ENCODE data around the gene VEGFA. TPM values are rescaled to one million over a fixed set of nuclear protein-coding genes. Genes with fewer than 3 reads are reported as not detected.

Gene VEGFA
- total RNA-seq, 1 donor from 2014 or later, result 242 TPM

- ATAC-seq, result no peak
- intact Hi-C loops (cut with DNase I), result no loop called here
Measured at GRCh38 chr6:43750622-43751021, 19.4 kb upstream of the VEGFA start.

GRCh38 chr6:43753570-43754183, 16.3 kb upstream of the VEGFA start:
- intact Hi-C loops (cut with DNase I), result no loop called here
- DNase-seq (ENCODE audit: missing footprints) (no peak), ATAC-seq (no peak)

More at GRCh38 chr6:43750622-43751021, 19.4 kb upstream of the VEGFA start:
- no peak for DNase-seq (ENCODE audit: missing footprints)

- ATAC-seq, result no peak
- intact Hi-C loops (cut with DNase I), result no loop called here
- no peak for DNase-seq (ENCODE audit: missing footprints)
Measured at GRCh38 chr6:43757966-43758616, 11.9 kb upstream of the VEGFA start.

GRCh38 chr6:43758617-43759050, 11.4 kb upstream of the VEGFA start:
- DNase-seq (ENCODE audit: missing footprints) (no peak), ATAC-seq (peak; percentile 40)
- intact Hi-C loops (cut with DNase I), result no loop called here

DNA sequence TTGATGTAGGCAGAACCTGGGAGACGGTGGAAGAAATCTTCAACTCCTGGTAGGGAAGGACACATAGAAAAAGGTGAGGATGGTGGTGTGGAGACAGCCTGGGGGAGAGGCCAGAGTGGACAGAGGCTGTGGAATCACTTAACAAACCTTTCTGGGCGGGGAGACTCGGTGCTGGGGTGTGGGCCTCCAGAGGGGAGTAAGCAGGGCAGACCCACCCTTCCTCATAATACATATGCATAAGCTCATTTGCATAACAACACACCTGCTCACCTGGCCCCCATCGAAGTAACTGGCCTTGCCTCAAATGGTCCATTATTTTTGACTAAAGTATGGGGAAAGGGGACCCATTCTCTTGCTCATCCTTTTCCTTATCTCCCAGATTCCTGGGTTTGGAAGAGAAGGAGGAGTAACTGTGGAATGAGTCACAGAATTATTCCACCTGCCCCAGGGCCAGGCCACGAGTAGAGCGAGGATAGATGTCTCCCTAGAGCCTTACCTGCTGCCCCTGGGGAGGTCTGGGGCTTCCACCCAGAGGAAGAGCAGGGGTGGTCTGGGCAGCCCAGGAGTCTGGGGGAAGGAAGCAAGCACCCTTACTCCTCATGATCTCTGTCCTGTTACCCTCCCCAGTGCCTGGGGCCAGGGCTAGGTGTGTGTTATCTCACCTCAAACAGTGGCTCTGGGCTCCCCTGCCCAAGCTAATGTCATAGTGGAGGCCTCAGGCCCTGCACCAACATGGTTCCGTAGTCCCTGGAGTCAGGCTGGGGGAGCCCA, 10.7 kb upstream of the VEGFA start:
- DNase-seq (ENCODE audit: missing footprints), result no peak
- no peak for ATAC-seq
- intact Hi-C loops (cut with DNase I), result no loop called here

- DNase-seq (ENCODE audit: missing footprints), result no peak
- intact Hi-C loops (cut with DNase I), result no loop called here
- no peak for ATAC-seq
Measured at GRCh38 chr6:43759907-43760206, 10.2 kb upstream of the VEGFA start.

GRCh38 chr6:43760210-43761168, 9.5 kb upstream of the VEGFA start:
- no peak for DNase-seq (ENCODE audit: missing footprints)
- no peak for ATAC-seq
- intact Hi-C loops (cut with DNase I), result no loop called here

GRCh38 chr6:43761666-43762409, 8.2 kb upstream of the VEGFA start:
- no peak for ATAC-seq
- intact Hi-C loops (cut with DNase I), result no loop called here
- no peak for DNase-seq (ENCODE audit: missing footprints)

GRCh38 chr6:43762410-43762768, 7.6 kb upstream of the VEGFA start:
- ATAC-seq (no peak), DNase-seq (ENCODE audit: missing footprints) (no peak)
- intact Hi-C loops (cut with DNase I), result no loop called here

DNA sequence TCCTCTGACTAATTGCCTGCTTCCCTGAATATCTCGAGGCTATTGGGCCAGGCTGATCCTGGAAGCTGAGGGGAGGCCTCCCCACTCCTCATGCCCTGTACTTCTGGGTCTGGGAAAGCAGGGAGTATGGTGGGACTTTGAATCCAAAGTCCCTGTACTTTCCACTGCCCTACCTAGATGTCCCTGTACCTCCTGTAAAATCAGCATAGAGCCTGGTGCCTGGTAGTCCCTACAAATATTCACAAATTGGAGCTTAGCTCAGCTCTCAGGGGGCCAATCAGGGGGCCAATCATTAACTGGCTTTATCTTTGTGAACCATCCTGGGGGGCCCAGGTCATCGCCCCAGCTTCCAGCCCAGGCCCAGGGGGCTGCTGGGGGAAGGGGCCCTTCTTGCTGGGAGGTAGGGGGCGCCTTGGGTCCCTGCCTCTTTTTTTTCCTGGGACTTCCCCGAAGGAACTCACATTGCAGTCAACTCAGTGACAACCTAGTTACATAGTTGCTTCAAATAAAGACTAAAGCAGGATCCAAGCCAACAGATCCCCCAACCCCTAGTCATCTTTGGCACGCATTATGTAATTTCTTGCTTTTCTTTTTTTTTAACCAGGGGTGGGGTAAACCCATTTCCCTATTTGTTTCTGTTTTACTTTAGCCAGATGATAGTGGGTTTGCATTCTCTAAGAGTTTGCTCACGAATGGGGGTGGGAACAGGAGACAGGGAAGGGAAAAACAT, 6.9 kb upstream of the VEGFA start:
- DNase-seq (ENCODE audit: missing footprints) (no peak), ATAC-seq (no peak)
- intact Hi-C loops (cut with DNase I), result no loop called here

GRCh38 chr6:43763812-43764522, 6.0 kb upstream of the VEGFA start:
- intact Hi-C loops (cut with DNase I), result no loop called here
- no peak for ATAC-seq
- no peak for DNase-seq (ENCODE audit: missing footprints)

- no peak for DNase-seq (ENCODE audit: missing footprints)
- intact Hi-C loops (cut with DNase I), result loop anchor here (5.0 kb wide), 1 partner anchor 42 kb away; no protein-coding TSS in a partner anchor
- no peak for ATAC-seq
Measured at GRCh38 chr6:43764772-43765171, 5.2 kb upstream of the VEGFA start.

- DNase-seq (ENCODE audit: missing footprints), result no peak
- intact Hi-C loops (cut with DNase I), result loop anchor here (5.0 kb wide), 1 partner anchor 44 kb away; no protein-coding TSS in a partner anchor
Measured at GRCh38 chr6:43765776-43766499, 4.1 kb upstream of the VEGFA start.

DNA sequence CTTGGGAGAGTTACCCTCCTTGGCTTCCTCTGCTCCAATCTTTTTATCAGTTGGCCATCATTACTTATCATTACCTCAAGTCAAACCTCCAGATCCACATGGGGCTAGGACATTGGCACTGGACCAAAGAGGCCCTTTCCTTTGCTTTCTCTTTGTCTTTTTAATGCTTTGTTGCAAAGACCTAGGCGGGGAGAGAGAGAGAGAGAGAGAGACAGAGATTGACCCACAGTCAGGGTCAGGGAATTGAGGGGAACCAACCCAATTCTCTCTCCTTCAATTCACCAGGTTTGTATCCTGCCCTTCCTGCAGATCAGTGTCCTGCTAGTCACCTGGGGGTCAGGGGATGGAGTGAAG, 3.5 kb upstream of the VEGFA start:
- DNase-seq (ENCODE audit: missing footprints) (no peak), ATAC-seq (no peak)
- intact Hi-C loops (cut with DNase I), result loop anchor here (5.0 kb wide), 1 partner anchor 44 kb away; no protein-coding TSS in a partner anchor

More at GRCh38 chr6:43765776-43766499, 4.1 kb upstream of the VEGFA start:
- ATAC-seq, result no peak

- ATAC-seq (no peak), DNase-seq (ENCODE audit: missing footprints) (no peak)
- intact Hi-C loops (cut with DNase I), result loop anchor here (5.0 kb wide), 1 partner anchor 45 kb away; no protein-coding TSS in a partner anchor
Measured at GRCh38 chr6:43766964-43767461, 3.0 kb upstream of the VEGFA start.

Measured in Right ventricle myocardium inferior (tissue), 1 donor.